H9 (cell line): ENCODE results near the gene SEPTIN6. TPM values are rescaled to one million over a fixed set of nuclear protein-coding genes. Genes with fewer than 3 reads are reported as not detected.

Experiments used
- DNase-seq: peaks from one replicate; pipeline ENCODE4 v3.0.0-alpha.2; 2017
- H2AFZ ChIP-seq: one replicate; pipeline ENCODE4 v1.6.1; 2013; ENCODE audit warnings: mild to moderate bottlenecking, low read length, control low read depth, moderate library complexity
- H2AK5ac ChIP-seq: 2 replicates; pipeline ENCODE4 v1.6.1; 2013; ENCODE audit warnings: low read length, control low read depth, mixed read lengths; ENCODE audit not compliant: insufficient read length
- H2BK120ac ChIP-seq: one replicate; pipeline ENCODE4 v1.6.1; 2013; ENCODE audit warnings: low read depth, mild to moderate bottlenecking, low read length, control low read depth, inconsistent platforms; ENCODE audit not compliant: poor library complexity, severe bottlenecking
- H2BK12ac ChIP-seq: 2 replicates; pipeline ENCODE4 v1.6.1; 2013; ENCODE audit warnings: low read length, control low read depth, mixed read lengths, low read depth; ENCODE audit not compliant: insufficient read length
- H2BK15ac ChIP-seq: 2 replicates; pipeline ENCODE4 v1.6.1; 2013; ENCODE audit warnings: low read depth, low read length, control low read depth
- H2BK20ac ChIP-seq: one replicate; pipeline ENCODE4 v1.6.1; 2013; ENCODE audit warnings: low read depth, mild to moderate bottlenecking, low read length, control low read depth, inconsistent platforms; ENCODE audit not compliant: poor library complexity, severe bottlenecking
- H2BK5ac ChIP-seq: 2 replicates; pipeline ENCODE4 v1.6.1; 2013; ENCODE audit warnings: low read length, control low read depth, mixed read lengths; ENCODE audit not compliant: insufficient read length
- H3K14ac ChIP-seq: 2 replicates; pipeline ENCODE4 v1.6.1; 2013; ENCODE audit warnings: low read length, control low read depth; ENCODE audit not compliant: insufficient read depth
- H3K18ac ChIP-seq: 2 replicates; pipeline ENCODE4 v1.6.1; 2013; ENCODE audit warnings: low read depth, mild to moderate bottlenecking, mixed read lengths, low read length, control low read depth; ENCODE audit not compliant: insufficient read length
- H3K23ac ChIP-seq: 2 replicates; pipeline ENCODE4 v1.6.1; 2013; ENCODE audit warnings: low read length, control low read depth, mixed read lengths, low read depth; ENCODE audit not compliant: insufficient read length
- H3K23me2 ChIP-seq: 2 replicates; pipeline ENCODE4 v1.6.1; 2013; ENCODE audit warnings: low read depth, mild to moderate bottlenecking, mixed read lengths, low read length, control low read depth; ENCODE audit not compliant: insufficient read length, poor library complexity, severe bottlenecking
- H3K27ac ChIP-seq: 2 replicates; pipeline ENCODE4 v1.5.1; 2013; ENCODE audit warnings: low read length, control low read depth, mixed read lengths, low read depth; ENCODE audit not compliant: insufficient read length
- H3K27me3 ChIP-seq: 2 replicates; pipeline ENCODE4 v1.6.1; 2013; ENCODE audit warnings: low read length, control low read depth, inconsistent platforms; ENCODE audit not compliant: insufficient read depth
- H3K4ac ChIP-seq: 2 replicates; pipeline ENCODE4 v1.6.1; 2013; ENCODE audit warnings: low read depth, mild to moderate bottlenecking, control low read depth, inconsistent platforms, low read length, moderate library complexity
- H3K4me1 ChIP-seq: 2 replicates; pipeline ENCODE4 v1.6.1; 2013; ENCODE audit warnings: low read length, control low read depth, inconsistent platforms; ENCODE audit not compliant: insufficient read depth
- H3K4me2 ChIP-seq: 2 replicates; pipeline ENCODE4 v1.6.1; 2013; ENCODE audit warnings: low read length, control low read depth, mixed read lengths; ENCODE audit not compliant: insufficient read length, insufficient read depth
- H3K56ac ChIP-seq: 2 replicates; pipeline ENCODE4 v1.6.1; 2013; ENCODE audit warnings: low read depth, mild to moderate bottlenecking, mixed read lengths, low read length, control low read depth; ENCODE audit not compliant: insufficient read length
- H3K79me1 ChIP-seq: 2 replicates; pipeline ENCODE4 v1.6.1; 2013; ENCODE audit warnings: low read depth, mild to moderate bottlenecking, moderate library complexity, low read length, control low read depth, inconsistent platforms; ENCODE audit not compliant: insufficient read depth, poor library complexity, severe bottlenecking
- H3K79me2 ChIP-seq: 2 replicates; pipeline ENCODE4 v1.6.1; 2013; ENCODE audit warnings: low read length, control low read depth, inconsistent platforms; ENCODE audit not compliant: insufficient read depth
- H3K9ac ChIP-seq: 2 replicates; pipeline ENCODE4 v1.6.1; 2013; ENCODE audit warnings: low read length, control low read depth, mixed read lengths; ENCODE audit not compliant: insufficient read length; ENCODE audit errors: extremely low read depth
- H3K9me3 ChIP-seq: one replicate; pipeline ENCODE4 v1.6.1; 2013; ENCODE audit warnings: low read depth, low read length, inconsistent platforms; ENCODE audit not compliant: control insufficient read depth
- H3T11ph ChIP-seq: one replicate; pipeline ENCODE4 v1.6.1; 2013; ENCODE audit warnings: mild to moderate bottlenecking, low read length, control low read depth, inconsistent platforms
- H4K20me1 ChIP-seq: one replicate; pipeline ENCODE4 v1.6.1; 2013; ENCODE audit not compliant: control insufficient read depth, insufficient read length, insufficient read depth
- H4K5ac ChIP-seq: 2 replicates; pipeline ENCODE4 v1.6.1; 2013; ENCODE audit warnings: low read depth, mild to moderate bottlenecking, mixed read lengths, low read length, control low read depth; ENCODE audit not compliant: insufficient read length
- H4K8ac ChIP-seq: replicated peaks from 2 replicates; pipeline ENCODE4 v1.6.1; 2013; ENCODE audit warnings: low read length, control low read depth, mixed read lengths, low read depth; ENCODE audit not compliant: insufficient read length
- H4K91ac ChIP-seq: 2 replicates; pipeline ENCODE4 v1.6.1; 2013; ENCODE audit warnings: low read depth, mild to moderate bottlenecking, moderate library complexity, mixed read lengths, low read length, control low read depth; ENCODE audit not compliant: insufficient read length
- H3K27ac Mint-ChIP-seq, 3 experiments: 2 replicates in 2 of 3; 3 replicates in 1 of 3; pipeline ENCODE4 v1.8.0; 2020 to 2021; ENCODE audit warnings: mixed read lengths in 3 of 3, mild to moderate bottlenecking in 1 of 3, moderate library complexity in 1 of 3
- H3K27me3 Mint-ChIP-seq: 2 replicates; pipeline ENCODE4 v1.8.0; 2021; ENCODE audit warnings: low read depth, mild to moderate bottlenecking, moderate library complexity, mixed read lengths
- H3K36me3 Mint-ChIP-seq, 3 experiments: 2 replicates in 2 of 3; 3 replicates in 1 of 3; pipeline ENCODE4 v1.8.0; 2020 to 2021; ENCODE audit warnings: low read depth in 3 of 3, mixed read lengths in 3 of 3; ENCODE audit not compliant: insufficient read depth in 1 of 3
- H3K4me1 Mint-ChIP-seq, 2 experiments: 2 replicates each; pipeline ENCODE4 v1.8.0; 2020; ENCODE audit warnings: mixed read lengths in 2 of 2
- H3K4me3 Mint-ChIP-seq, 2 experiments: 2 replicates in 1 of 2; 3 replicates in 1 of 2; pipeline ENCODE4 v1.8.0; 2020 to 2021; ENCODE audit warnings: mild to moderate bottlenecking in 2 of 2, mixed read lengths in 2 of 2, moderate library complexity in 1 of 2
- H3K9me3 Mint-ChIP-seq, 2 experiments: 2 replicates in 1 of 2; 3 replicates in 1 of 2; pipeline ENCODE4 v1.8.0; 2020; ENCODE audit warnings: mild to moderate bottlenecking in 2 of 2, mixed read lengths in 2 of 2, moderate library complexity in 1 of 2
- CTCF ChIP-seq: fragments of 200-600 bp; sonication (generic); conservative IDR thresholded peaks from 3 replicates; pipeline ENCODE4 v1.8.0; 2021; ENCODE audit warnings: antibody characterized with exemption, mild to moderate bottlenecking
- WGBS: extraction: QIAGEN DNeasy Blood & Tissue Kit; methylation state at CpG from one replicate; pipeline ENCODE4 v1.1.7; 2013; ENCODE audit warnings: missing lambda C conversion rate, low lambda C conversion rate, mixed read lengths; ENCODE audit not compliant: insufficient read length; ENCODE audit errors: extremely low coverage; 5-methylcytosine and 5-hydroxymethylcytosine counted together
- total RNA-seq: library from RNA; stranded (reverse); gene quantifications from 2 replicates; pipeline ENCODE4 v1.2.1, GENCODE V29; 2021

Gene SEPTIN6
- total RNA-seq, 1 experiment from 2014 or later: 23.1 TPM

GRCh38 chrX:119706616-119707015, 13.6 kb upstream of the SEPTIN6 start:
- Histone ChIP-seq H3K9ac (no peak overlapping the region), H2BK12ac (no peak overlapping the region), H2BK5ac (no peak overlapping the region), H3K4me1 (no peaks in the 10 kb centered on the region), H4K91ac (no peak overlapping the region), H2BK15ac (no peak overlapping the region), H2BK120ac (no peak overlapping the region), H4K5ac (no peak overlapping the region), H2AK5ac (no peak overlapping the region), H3K14ac (no peak overlapping the region), H4K8ac (no peak overlapping the region), H4K20me1 (no peaks in the 10 kb centered on the region), H3K79me1 (no peaks in the 10 kb centered on the region), H3K9me3 (peaks cover 38% of the 10 kb centered on the region), H3K23ac (no peak overlapping the region), H3K79me2 (no peaks in the 10 kb centered on the region), H2BK20ac (no peak overlapping the region), H3K4me2 (no peak overlapping the region), H3K4ac (no peak overlapping the region), H2AFZ (no peak overlapping the region), H3K27ac (no peak overlapping the region), H3K23me2 (no peaks in the 10 kb centered on the region), H3K56ac (no peak overlapping the region), H3K27me3 (no peaks in the 10 kb centered on the region), H3T11ph (no peak overlapping the region), H3K18ac (no peak overlapping the region)
- no peak overlapping the region for H3K4me3 Mint-ChIP-seq
- no peak overlapping the region for H3K27ac Mint-ChIP-seq
- no peak for DNase-seq
- no peaks in the 10 kb centered on the region for H3K4me1 Mint-ChIP-seq
- WGBS: no CpG with 5 or more reads among the region's 5 CpGs
- peaks cover 69 to 81% of the 10 kb centered on the region in 2 experiments for H3K9me3 Mint-ChIP-seq
- peaks cover 0 to 3% (median 2%) of the 10 kb centered on the region in 3 experiments; a peak in 3 of 7 replicates for H3K36me3 Mint-ChIP-seq
- no peaks in the 10 kb centered on the region; the same call in 1 of the 2 replicates for H3K27me3 Mint-ChIP-seq
- no peak for TF ChIP-seq CTCF
